AG08395 (cell line): ENCODE data around the gene WNT11.

Experiments
- DNase-seq: peaks from one replicate; pipeline ENCODE4 v3.0.0; 2012; ENCODE audit warnings: mixed read lengths, low spot score

Gene WNT11

DNA sequence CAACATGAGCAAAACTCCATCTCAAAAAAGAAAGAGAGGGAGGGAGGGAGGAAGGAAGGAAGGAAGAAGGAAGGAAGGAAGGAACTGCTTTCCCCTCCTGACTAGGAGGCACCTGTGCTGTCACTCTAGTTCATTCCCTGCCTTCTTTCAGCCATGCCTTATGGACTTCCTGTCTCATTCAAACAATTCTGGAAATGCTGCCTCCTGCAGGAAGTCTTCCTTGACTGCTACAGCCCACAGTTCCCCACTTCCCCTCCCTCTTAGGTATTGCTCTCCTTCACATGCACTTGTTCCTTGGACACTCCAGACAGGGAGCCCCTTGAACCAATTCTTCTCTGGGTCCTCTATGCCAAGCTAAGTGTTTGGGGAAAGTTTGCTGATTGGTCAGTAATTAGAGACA lies 31.6 kb upstream of the WNT11 start:
- DNase-seq, result no peak

GRCh38 chr11:76237000-76237649 lies 30.8 kb upstream of the WNT11 start:
- DNase-seq, result no peak

DNA sequence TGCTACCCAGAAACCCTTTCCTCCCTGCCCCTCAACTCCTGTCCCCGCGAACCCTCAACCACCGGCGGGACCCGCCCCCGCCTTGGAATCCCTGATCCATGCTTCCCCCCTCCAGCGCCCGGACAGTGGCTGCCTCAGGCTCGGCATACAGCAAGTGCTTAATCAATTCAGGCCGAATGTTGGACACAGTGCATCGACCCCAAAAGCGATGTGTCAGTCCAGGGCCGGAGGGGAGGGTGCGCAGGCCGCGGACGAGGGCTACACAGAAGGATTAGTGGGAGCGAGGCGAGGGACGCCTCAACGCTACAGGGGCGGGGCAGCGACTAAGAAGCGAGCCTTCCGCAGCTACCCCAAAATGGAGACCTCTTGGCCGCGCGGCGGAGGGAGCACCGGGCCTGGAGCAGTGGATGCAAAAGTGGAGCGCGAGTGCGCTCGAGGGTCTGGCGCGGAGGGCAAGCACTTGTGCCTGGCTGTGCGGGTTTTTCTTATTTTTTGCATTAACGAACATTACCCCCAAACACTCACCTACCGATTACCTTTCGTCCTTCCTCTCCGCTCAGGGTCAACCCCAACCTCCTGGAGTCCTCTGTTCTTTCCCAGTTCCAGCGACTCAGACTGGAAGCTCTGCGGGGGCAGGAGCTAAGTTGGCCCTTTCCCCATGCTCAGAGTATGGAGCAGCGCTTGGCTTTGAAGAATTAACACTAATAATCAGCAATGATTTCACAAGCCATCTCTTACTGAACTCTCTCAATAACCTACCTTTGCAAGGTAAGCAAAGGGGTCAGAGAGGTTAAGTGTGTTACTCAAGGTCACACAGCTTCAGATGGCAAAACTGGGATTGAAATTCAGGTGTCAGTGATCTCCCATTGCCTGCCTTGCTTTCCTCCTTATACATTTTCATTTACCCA lies 30.0 kb upstream of the WNT11 start:
- peak; percentile 53 for DNase-seq

DNA sequence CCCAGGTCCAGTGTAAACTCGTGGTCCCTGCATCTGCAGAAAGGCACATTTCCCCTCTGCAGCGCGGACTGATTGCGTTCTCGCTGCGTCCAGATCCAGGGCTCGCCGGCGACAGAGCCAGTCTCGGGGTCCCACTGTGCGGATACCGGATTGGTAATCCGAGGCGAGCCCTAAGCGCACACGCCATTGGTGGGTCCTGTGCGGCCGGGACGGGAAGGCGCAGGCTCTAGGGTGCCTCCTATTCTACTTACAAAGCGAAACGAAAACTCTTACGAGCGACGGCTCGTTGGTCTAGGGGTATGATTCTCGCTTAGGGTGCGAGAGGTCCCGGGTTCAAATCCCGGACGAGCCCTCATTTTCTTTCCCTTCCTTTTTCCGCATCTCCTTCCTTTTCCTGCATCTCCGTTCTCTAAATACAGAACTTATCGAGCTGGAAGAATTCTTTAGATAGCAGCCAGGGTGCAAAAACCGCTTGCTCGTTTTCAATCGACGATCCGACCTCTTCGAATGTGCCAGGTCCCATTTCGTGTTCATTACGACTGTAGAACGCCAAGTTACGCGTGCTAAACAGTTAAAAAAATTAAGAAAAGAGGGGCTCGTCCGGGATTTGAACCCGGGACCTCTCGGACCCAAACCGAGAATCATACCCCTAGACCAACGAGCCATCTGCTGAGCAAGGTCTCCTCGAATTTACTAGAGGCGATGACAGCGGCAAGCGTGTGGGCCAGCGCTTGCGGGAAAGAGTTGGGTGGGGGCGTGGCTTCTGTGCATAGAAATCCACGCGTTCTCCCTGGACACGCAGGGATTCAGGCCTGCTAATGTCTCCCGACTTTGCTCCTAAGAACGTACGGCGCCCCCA lies 29.2 kb upstream of the WNT11 start:
- DNase-seq, result peak; percentile 97

DNA sequence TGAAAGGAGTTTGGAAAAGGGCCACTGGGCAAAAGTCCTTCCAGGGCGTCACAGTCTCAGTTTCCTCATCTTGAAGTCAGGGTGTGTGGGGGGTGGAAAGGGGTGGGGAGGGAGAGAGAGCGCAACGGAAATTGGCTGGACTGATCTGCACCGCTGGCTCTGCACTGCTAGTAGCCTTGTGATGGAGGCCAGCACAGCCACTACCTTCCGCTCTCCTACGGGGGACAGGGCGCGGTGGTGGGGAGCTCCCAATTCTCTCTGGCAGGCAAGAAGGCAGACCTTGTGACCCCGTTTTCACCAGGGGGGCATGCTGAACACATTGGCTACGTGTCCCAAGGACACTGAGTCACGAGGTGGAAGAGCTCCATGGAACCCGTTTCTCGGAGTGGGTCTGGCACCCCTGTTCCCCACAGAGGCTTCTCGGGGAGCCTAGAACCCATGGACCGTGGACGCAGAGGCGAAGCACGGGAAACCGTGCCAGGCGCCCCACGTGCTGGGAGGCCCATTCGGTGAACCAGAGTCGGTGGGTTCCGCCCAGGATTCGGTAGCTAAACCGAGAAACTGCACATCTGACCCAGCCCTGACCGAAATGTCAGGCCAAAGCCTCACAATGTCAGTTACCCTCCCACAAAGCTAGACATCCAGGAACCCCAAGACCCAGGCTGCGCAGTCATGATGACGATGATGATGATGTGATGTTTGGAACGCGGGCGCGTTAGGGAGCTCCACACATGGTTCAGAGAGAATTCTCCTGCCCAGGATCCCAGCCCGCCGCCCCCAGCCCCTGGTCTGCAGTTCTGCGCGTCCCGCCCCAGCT lies 28.3 kb upstream of the WNT11 start:
- DNase-seq, result peak; percentile 54

GRCh38 chr11:76234021-76234415 lies 27.7 kb upstream of the WNT11 start:
- no peak for DNase-seq

DNA sequence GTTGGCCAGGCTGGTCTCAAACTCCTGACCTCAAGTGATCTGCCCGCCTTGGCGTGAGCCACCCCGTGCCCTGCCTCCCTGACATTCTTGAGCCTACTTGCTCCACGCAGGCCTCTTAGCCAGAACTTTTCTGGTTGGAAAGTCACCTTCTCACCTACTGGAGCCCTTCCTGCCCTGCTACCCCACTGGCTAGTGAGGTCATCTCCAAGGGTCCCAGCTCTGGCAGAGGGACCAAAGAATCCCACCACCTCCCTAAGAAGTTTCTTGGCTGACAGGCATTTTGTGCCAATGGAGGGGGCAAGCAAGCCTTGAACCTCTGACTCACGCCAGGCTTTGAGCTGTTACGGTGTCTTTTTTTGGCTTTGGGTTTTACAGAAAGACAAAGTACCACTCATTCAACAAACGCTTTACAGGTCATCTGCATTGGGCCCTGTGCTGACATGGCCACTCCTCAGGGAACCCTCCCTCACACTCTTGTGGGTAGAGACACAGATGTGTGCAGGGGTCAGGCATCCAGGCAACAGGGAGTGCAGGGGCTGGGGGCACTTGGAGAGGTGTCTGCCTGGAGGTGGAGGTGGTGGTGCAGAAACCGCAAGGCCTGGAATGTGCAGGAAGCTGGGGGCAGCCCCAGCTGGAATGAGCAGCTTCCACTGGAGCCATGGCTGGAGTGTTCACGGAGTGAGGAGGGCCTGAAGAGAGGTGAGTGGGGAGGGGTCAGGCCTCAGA lies 27.1 kb upstream of the WNT11 start:
- no peak for DNase-seq

- DNase-seq, result no peak
These were observed 25.8 kb upstream of the WNT11 start for GRCh38 chr11:76232026-76232665.

GRCh38 chr11:76231121-76231738 lies 24.9 kb upstream of the WNT11 start:
- no peak for DNase-seq

DNA sequence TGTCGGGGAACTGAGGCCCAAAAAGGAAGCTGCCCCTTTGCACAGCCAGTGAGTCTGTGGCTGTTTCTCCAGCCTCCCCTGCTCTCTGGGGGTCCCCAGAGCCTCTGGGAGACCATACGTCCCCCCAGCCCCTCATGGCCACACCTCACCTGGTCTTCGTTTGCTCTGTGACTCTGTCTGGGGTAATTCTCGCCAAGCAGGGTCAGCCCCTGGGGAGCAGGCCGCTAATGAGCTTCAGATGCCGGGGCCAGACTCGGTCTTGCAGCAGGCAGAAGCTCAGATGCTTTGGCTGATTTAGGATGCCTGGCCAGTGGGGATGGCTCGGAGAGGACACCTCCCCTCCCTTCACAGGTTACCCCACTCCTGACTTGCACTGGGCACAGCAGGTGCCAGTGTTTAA lies 24.1 kb upstream of the WNT11 start:
- no peak for DNase-seq

DNA sequence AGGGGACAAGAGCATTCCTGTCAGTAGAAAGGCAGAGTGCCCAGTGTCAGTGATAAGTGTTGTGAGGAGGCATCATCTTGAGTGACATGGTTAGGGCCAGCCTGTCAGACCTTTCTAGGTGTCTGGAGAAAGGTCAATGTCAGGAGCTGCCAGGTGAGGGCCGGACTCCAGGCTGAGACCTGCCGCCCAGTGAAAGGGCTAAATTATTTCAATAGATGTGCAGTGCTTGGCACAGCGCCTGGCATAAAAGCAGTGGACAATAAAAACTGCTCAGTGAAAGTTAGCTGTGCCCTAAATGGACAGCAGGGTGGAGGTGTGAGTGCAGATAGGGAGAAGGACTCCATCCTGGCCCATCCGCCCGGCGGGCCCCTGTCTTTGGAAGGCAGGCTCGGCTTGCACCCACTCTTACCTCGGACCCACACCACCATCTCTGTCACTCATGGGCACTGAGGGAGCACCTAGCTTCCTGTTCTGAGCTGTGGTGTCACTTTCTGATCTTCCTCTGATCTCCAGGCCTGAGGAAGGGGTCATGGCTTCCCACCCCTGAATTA lies 23.5 kb upstream of the WNT11 start:
- DNase-seq, result no peak

DNA sequence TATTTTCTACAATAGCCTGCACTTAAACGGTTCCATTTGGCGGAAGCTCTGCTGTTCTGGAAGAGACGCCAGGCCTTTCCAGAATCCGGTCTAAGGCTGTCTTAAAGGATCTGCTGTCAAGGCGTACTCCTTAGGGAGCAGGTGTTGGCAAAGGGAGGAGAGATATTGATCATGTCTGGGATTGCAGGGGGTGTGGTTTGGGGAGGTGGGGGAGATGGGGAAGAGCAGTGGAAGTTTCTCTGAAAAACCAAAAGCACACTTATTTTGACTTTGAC lies 22.5 kb upstream of the WNT11 start:
- DNase-seq, result no peak

GRCh38 chr11:76228071-76228874 lies 22.0 kb upstream of the WNT11 start:
- DNase-seq, result no peak

DNA sequence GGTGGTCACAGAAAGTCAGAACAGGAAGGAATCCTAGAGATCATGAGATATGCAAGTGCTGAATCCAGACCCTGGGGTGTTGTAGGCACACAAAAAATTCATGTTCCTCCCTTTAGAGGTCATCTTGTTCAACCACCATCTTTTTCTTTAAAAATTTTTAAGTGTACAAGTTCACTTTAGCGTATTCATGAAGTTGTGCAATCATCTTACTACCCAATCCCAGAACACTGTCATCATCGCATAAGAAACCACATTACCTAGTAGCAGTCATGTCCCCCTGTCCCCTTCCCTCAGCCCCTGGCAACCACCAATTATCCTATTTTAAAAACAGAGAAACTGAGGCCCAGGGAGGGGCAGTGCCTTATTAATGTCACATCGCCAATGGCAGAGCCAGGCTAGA lies 20.3 kb upstream of the WNT11 start:
- no peak for DNase-seq

DNA sequence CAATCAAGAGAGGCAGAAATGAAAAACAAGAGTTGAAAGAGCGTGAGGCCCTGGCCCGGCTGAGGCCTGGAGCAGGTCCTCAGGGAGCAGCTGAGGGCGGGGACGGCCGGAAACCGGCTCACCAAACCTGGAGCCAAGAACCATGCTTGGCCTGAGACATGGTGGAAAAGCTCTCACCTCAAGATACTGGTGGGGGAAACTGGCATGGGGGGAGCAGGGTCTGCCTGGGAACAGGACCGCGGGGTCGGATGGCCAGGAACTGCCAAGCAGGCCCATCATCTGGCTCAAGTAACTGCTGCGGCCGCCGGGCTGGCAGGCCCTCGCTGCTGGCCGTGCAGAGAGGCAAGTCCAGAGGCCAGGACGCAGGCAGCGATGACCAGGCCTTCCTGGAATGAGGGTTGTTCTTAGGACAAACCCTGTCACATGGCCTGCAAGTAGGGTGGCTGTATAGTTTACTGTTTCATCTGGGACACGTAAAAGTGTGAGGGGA lies 18.9 kb upstream of the WNT11 start:
- no peak for DNase-seq

DNA sequence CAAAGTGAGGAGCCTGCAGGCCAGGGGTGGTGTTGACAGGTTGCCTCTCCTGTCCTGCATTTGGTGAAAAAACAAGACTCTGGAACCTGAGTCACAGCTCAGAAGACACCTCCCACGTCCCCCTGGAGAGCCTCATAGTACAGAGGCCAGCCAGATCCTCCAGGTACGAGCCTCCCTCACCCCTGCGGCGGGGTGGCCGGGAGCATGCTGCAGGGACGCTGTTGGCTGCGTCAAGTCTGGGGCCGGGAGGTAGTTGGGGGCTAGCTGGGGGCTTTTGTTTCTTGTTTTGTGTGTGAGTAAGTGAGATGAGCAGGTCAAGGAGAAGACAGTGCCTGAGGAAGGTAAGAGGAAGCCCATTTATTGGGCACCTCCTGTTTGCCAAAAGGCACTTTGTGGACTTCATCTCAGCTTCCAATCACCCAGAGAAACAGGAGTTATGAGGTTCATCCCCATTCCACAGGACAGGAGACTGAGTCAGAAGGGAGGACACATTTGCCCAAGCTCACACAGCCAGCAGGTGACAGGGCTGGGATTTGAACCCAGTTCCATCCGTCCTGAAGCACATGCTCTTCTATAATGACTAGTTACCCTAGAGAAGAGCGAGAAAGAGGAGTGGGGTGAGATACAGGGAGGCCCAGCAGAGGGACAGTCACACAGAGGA lies 18.3 kb upstream of the WNT11 start:
- no peak for DNase-seq

- no peak for DNase-seq
These were observed 15.1 kb upstream of the WNT11 start for GRCh38 chr11:76221365-76221764.

DNA sequence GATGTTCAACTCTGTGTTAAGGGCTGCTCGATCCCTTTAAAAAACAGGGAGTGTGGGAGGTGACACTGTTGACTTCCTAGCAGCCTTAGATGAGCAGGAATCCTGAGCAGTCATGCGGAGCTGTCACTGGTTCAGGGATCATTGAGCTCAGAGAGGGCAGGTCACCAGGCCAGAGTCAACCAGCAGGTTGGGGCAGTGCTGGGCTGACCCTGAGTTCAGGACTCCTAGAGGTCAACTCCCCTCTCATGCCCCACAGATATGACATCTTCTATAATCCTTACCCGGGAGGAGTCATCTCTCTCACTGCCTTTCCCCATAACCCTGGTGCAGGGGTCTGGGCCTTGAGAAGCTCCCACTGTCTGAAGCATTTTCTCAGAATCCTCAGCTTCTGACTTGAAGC lies 12.9 kb upstream of the WNT11 start:
- no peak for DNase-seq
